DMS53 treated with DMSO at 0.1 percent for 48 hours (cell line): ENCODE measurements around the gene ADAMTS17.
A peak's percentile ranks its signal among the peaks of the same experiment; 100 is the strongest.
"Not testable (repeated sequence)": the region's sequence is repeated elsewhere in the genome, so short reads cannot be mapped to it uniquely, and the experiment has no call there.

Experiments used
- DNase-seq: peaks from one replicate; lab custom pipeline; 2025; ENCODE audit not compliant: unreplicated experiment; lab: John Stamatoyannopoulos, UW

ADAMTS17 gene

DNA sequence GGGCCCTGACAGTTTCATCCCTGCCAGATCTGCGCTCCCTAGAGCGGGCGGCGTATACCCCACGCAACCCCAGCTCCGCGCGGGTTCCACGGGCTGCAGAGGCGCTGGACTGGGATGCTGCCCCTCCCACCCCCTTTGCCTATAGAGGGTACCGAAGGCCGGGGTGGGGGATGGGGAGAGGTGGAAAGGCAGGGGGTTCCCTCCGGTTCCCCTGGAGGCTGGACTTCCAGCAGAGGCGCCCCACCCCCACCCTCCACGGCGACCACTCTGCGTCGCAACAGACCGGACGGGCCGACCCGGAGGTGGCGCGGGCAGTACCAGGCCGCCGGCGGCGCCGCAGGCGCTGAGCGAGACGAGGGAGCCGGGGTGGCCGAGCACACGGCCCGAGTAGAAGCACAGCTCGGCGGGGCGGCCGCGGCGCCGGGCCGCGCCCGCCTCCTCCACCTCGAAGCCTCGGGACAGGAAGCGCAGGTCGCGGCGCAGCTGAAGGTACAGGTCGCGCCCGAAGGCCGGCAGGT lies 995 bp downstream of the ADAMTS17 start:
- peak; percentile 1 for DNase-seq

DNA sequence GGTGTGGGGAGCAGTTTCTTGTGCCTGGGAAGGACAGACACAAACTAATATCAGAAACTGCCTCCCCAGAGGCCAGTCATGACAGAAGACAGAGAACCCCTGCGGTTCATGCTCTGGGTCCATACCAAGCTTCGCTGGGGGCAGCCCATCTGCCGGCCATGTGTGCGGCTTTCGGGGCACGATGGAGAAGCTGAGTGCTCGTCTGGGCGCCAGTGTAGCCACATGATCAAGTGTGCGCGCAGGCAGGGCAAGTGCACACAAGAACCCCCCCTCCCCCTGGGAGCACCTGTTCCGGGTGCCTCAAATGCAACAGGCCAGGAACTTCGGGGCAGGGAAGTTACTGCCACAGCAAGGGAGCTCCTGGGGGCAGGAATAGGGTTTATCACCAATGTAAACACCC lies 1.8 kb downstream of the ADAMTS17 start:
- no peak for DNase-seq

DNA sequence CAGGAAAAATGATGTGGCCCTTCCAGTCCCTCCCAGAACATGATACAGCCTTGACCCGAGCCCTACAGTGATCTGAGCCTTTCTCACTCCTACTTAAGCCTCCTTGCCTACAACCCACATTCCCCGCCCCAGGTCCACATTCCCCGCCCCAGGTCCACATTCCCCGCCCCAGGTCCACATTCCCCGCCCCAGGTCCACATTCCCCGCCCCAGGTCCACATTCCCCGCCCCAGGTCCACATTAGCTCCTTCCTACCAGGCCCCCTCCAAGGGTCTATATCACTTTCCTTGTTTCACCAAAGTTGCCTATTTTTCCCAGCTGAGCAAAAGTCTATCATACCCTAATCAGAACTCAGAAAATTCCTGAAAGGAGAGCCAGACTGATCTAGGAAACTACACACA lies 2.3 kb downstream of the ADAMTS17 start:
- not testable (repeated sequence) for DNase-seq

DNA sequence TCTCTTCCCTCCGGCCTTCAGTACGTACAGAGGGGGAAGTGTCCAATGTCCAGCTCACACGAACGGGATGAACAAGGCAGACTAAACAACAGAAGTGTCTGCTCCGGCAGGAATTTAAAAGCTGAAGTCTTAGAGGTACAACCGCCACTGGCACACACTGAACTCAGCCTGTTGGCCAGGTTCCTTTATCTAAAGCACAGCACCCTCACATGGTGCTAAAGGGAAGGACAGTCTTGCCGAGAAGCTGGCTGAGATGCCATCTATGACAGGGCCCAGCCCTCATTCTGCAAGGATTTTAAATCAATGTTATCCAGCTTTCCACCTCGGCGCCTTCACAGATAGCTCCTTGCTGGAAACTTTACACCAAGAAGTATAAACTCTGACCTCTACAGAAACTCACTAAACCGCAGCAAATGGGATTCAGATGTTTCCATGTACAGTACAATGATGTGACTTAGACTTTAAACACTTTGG lies 2.8 kb downstream of the ADAMTS17 start:
- peak; percentile 57 for DNase-seq

DNA sequence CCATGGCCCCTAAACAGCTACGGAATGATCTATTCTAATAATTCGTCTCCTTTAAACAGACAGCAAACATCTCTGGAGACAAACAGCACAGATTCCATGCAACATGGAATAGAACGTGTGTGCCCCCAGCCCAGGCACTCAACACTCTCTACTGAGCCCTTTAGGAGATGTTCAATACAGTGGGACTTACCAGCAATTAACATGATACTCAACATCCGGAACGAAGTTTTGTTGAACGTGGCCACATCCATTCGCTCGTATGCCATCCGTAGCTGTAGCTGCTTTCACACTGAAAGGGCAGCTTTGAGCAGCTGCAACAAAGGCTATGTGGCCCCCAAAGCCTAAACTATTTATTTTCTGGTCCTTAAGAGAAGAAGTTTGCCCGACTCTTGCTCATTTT lies 3.5 kb downstream of the ADAMTS17 start:
- no peak for DNase-seq

DNA sequence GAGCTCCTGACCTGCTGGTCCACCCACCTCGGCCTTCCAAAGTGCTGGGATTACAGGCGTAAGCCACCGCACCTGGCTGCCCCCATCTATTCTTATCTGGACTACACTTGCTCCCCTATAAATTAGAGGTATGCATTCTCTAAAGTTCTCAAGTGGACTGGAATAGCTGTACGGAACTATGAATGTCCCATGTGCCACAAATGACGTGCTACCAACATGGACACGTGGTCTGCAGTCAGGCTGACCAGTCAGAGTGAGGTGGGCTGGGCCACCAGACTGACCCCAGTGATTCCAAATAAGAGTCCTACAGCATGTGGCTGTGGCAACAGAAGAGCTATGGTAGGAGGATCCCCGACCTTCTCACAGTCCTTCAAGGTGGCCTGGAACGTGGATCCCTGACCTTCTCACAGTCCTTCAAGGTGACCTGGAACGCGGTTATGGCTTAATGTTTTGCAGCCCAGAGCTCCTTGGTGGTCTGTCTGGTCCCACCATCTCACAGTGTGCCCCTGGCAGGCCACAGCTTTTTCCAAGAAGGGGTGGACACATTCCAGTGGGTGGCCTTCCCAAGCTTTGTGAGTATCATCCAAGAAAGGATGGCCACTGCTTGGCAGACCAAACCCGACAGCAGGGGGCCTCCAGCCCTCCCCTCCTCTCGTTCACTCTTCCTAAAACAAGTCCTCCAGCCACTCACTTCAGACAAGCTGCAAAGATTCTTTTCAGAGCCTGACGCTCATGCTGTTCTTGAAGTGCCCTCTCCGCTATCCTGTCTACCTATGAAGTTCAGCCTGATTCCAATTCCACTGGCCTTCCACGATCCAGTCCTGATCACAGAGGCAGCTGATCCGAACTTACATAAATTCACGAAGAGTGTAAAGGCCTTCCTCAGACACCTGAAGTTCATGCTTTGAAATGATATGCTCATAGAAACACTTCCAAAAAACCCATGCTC lies 4.4 kb downstream of the ADAMTS17 start:
- no peak for DNase-seq

DNA sequence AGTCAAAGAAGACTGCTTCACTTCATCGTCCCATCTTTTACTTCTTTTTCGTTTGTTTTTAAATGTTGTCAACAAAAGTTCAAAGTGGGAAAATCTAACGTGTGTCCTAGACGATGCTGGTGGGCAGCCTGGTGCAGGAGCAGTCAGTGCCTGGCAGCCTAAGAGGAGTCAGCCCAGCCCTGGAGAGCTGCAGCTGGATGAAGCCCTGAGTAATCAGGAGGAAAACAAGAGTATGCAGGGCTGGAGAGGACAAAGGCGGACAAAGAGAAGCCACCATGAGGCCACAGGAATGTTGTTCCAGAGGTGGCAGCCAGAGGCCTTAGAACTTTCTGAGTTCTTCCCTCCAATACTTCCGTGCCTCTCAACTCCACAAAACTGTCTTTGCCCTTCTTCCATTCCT lies 5.7 kb downstream of the ADAMTS17 start:
- no peak for DNase-seq

DNA sequence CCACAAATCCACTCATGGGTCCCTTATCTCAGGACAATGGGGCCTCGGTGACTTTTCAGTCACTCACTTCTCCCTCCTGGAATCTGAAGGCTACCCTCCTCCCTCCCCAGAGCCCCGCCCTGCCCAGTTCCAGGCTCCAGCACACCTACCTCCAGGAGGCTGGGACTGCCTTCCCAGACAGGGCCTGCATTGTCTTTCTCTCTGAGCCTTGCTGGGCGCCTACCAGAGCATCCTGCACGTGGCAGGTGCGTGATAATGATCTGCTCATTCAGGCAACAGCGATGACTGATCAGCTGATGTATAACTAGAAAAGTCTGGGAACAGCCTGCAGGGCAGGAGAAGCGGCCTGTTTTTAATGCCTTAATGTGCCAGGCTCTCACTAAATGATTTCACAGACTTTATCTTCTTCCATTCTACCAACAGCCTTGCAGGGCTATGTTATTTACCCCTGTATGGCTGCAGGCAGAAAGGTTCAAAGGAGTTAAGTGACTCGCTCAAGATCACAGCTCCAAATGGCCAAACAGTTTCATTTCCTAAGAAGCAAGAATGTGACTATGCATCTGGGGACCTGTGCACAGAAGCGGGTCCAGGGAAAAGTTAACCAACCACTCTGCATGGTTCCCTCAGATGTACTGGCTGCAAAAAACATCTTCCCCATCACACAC lies 6.3 kb downstream of the ADAMTS17 start:
- DNase-seq = no peak

DNA sequence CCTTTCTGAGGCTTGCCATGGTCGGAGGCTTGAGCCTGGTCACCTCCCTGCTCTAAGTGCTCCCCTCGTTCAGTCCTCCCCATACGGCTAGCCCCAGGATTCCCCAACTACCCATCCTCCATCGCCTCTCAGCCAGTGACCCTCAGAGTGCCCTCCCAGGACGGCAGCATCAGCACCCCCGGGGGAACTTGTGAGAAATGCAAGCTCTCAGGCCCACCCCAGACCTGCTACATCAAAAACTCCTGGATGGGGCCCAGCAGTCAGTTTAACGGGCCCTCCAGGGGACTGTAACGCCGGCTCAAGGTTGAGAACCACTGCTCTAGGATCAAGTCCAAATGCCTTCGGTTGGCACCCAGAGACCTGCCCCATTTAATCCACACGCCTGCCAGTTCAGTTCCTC lies 6.9 kb downstream of the ADAMTS17 start:
- DNase-seq = no peak

DNA sequence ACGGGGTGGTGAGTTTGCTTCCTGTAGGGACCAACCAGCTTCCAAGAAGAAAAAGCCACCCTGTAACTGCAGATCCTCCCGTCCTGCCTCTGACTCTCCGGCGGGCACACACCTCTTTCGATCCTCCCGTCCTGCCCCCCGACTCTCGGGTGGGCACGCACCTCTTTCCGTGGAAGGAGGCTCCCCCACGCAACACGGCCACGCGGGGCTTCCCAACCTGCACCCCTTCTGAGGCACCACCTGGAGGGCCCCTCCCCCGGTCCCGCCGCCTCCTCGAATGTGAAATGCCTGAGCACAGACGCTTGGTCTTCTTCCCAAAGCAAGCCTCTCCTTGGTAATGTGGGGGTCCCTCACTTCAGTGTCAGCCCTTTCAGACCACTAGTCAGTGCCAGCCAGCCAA lies 7.3 kb downstream of the ADAMTS17 start:
- DNase-seq = no peak

DNA sequence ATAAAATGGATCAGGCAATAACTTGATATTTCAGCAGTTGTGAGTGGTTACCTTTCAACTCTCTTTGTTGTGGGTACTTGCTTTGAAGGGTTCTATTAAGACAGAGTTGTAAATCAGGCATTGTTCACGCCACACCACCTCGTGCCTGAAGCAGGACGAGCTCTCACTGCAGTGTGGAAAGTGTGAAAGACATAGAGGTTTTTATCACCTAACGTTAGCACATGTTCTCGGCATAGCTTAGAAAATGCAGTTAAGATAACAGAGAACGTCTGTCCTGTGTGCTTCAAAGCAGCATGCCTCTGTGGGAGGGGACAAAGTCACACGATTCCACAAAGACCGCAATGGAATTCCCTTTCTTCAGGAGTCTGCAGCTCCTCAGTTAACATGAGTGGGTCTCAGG lies 7.8 kb downstream of the ADAMTS17 start:
- DNase-seq = no peak

DNA sequence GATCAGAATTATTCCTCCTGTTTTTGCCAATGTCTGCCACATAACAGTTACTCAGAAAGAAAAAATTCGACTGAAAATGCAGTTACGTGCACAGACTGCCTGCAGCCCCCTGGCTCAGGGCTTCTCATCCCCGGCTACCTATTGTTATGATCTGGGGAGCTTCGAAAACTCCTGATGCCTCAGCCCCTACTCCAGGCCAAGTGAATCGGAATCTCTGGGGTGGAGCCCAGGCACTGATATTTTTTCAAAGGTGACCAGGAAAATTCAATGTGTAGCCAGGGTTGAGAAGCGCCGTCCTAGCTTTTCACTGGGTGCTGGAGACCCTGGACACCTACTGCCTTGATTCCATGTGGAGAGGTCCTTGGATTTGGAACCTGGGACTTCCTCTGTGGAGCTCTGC lies 8.5 kb downstream of the ADAMTS17 start:
- DNase-seq = no peak

DNA sequence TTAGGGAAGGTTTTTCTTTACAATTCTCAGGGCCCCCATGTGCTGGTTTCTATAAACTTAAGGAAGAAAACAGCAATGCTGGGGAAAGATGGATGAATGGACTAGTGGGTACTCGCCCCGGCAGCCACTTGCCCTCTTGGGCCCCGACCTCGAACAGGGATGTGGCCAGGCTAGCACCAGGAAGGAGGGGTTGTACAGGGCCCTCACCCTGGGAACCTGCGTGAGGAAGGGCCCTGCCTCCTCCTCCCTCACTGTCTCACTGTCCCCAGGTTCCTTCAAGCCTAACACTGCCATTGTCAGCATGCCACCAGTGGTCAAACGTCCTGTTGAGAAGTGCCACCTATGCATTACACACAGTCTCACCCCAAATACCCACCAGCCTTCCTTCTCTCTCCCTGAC lies 9.1 kb downstream of the ADAMTS17 start:
- DNase-seq = no peak

DNA sequence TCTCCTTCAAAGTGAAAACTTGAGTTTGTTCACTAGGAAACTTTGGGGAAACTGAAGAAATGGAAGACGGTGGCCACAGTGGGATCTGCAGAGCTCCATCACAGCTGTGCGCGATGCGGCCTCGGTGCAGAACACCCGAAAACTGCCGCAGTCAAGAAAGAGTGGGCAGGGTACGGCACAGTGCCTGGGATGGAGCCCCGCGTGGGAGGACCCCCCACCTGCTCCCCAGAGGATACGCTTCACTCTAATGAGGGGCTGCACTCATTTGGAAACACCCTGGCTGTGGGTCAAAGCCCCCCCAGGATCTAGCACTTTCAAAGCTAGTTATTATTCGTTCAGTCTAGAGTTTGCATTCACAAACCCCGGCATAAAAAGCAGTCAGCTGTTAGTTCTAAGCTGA lies 9.5 kb downstream of the ADAMTS17 start:
- DNase-seq = no peak

DNA sequence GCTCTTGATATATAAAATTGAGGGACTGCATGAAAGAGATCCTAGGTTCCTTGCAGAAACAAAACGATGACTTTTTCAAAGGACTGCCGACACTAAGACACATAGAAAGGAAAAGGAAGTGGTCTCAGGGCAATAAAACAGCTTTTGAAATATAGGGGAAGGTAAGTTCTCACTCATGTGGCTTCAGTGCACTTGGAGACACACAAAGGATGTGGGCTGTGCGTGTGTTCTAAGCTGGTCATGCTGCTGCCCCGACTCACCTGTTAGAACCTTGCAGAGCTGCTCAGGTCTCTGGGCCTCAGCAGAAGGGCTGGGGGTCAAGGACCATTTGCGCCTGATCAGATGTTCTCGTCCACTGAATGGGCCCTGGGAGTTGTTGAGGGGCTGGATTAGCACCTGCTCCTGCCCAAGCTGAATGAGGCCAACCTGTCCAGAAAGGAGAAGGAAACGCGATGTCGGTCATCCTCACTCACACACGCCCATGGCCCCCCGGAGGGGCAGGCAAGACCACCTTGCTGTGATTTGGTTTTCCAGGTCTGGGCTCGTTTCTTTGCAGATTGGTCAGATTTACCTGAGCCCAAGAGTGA lies 11.1 kb downstream of the ADAMTS17 start:
- DNase-seq = no peak

DNA sequence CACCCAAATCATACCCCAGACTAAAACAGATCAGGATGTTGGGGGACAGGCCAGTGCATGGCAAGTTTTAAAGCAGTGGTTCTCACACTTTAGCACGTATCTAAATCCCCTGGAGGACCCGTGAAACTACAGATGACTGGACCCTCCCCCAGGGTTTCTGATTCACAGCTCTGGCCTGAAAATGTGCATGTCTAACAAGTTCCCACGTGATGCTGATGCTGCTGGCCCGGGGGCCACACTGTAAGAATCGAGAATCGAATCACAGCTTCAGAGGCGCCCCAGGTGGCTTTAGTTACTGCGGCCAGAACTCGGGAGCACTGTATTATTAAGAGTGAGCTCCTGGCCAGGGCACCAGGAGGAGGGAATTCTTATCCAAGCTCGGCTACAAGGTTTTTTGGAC lies 11.6 kb downstream of the ADAMTS17 start:
- DNase-seq = no peak

DNA sequence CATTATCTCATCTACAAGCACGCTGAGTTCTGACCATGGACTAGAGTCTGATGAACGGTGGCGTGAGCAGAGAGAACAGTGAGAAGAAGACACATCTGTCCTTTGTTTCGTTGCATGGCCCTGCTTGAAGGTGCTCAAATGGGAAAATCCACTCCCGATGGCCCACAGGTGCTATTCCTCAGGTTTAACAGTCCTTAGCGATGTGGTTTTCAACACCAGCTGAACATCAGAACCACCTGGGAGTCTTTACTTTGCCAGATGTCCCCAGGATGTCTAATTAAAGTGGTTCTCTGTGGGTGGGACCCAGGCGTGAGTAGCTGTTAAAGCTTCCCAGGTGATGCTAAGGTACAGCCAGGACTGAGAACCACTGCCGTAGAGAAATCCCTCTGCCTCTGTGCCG lies 13.0 kb downstream of the ADAMTS17 start:
- no peak for DNase-seq

DNA sequence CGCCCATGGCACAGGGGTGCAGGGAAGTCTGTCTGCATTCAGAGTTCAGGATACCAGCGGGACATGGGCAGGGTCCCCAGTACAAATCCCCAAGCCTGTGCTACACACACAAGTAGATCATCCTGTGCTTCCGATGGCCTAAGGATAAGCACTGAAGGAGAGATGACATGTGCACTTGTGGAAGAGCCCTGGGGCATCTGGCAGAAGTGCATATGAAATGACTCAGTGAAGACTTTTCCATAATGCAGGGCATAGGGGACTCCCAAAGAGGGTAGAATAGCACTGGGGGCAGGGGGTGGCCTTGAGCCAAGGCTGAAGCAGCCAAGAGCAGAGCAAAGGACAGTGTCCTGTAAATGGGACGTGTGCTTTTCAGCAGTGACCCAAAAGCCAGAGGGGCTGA lies 22.9 kb downstream of the ADAMTS17 start:
- no peak for DNase-seq

DNA sequence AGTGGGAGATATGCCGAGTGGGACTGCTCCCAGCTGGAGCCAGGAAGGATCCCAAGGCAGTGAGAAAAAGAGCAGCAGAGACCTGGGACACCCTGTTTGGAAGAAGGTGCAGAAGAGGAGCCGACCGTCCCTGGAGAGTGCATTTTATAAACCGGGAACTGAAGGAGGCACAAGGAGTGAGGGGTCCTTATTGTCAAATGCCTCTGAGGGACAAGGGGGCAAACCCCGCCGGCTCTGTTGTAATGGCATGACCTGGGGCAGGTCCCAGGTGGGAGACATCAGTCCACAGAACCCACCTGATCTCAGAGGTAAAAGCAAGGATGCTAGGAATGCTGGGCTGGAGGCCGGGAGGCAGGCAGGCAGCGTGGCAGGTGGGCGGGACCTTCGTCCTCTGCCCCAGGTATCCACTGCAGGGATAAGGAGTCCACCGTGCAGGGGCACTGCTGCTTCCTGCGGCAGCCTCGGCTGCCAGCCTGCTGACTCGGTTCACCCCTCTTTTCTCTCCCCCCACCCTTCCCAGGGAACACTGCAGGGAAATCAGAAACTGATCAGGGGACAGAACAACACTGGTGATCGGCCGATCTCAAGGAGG lies 26.9 kb downstream of the ADAMTS17 start:
- no peak for DNase-seq

DNA sequence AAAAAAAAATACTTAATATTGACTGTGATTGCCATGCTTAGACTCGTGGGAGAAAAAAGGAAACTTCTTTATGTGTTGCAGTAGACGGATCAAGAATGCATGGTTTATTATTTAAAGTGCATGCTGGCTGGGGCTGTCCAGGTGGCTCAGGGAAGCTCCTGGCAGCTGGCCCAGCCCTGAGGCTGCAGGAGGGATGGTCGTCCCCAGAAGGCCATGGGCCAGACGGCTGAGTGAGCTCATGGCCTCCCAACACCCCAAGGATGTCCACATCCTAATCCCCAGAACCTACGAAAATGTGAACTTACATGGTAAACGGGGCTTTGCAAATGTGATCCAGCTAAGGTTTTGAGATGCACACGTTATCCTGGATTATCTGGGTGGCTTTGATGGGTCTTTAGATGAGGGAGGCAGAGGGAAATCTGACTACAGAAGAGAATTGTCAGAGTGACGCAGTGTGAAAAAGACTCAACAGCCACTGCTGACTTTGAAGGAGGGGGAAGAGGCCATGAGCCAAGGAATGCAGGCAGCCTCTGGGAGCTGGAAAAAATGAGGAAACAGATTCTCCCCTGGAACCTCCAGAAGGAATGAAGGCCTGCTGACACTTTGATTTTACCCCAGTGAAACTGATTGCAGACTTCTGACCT lies 29.8 kb downstream of the ADAMTS17 start:
- no peak for DNase-seq

DNA sequence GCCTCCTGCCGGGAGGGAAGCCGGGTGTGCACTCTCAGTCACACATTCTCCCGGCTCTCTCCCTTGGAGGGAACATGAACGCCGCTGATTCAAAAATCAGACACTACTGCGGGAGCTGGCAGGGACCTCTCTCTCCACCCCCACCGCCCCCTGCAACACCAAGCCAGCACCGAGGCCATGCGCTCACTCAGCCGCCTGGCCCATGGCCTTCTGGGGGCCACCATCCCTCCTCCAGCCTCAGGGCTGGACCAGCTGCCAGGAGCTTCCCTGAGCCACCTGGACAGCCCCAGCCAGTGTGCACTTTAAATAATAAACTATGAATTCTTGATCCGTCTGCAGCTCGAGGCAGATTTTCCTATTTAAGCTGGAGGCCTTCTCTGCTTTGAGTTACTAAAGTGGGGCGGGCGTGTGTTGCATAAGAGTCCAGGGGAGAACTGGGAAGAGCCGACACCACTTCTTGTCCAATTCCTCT lies 30.6 kb downstream of the ADAMTS17 start:
- no peak for DNase-seq
